Stimulated activated CD8-positive, alpha-beta memory T cell treated with anti-CD3 and anti-CD28 coated beads, Interleukin-2, amount 100 ng/mL, for 48 hours (primary cell): Measurements from ENCODE around the gene MAP3K13.

Source experiments
- DNase-seq, 2 donors: peaks; one replicate each; pipeline ENCODE4 v3.0.0-alpha.2; 2020; ENCODE audit warnings: low read depth in 2 of 2

MAP3K13 gene, protein sequence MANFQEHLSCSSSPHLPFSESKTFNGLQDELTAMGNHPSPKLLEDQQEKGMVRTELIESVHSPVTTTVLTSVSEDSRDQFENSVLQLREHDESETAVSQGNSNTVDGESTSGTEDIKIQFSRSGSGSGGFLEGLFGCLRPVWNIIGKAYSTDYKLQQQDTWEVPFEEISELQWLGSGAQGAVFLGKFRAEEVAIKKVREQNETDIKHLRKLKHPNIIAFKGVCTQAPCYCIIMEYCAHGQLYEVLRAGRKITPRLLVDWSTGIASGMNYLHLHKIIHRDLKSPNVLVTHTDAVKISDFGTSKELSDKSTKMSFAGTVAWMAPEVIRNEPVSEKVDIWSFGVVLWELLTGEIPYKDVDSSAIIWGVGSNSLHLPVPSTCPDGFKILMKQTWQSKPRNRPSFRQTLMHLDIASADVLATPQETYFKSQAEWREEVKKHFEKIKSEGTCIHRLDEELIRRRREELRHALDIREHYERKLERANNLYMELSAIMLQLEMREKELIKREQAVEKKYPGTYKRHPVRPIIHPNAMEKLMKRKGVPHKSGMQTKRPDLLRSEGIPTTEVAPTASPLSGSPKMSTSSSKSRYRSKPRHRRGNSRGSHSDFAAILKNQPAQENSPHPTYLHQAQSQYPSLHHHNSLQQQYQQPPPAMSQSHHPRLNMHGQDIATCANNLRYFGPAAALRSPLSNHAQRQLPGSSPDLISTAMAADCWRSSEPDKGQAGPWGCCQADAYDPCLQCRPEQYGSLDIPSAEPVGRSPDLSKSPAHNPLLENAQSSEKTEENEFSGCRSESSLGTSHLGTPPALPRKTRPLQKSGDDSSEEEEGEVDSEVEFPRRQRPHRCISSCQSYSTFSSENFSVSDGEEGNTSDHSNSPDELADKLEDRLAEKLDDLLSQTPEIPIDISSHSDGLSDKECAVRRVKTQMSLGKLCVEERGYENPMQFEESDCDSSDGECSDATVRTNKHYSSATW

DNA sequence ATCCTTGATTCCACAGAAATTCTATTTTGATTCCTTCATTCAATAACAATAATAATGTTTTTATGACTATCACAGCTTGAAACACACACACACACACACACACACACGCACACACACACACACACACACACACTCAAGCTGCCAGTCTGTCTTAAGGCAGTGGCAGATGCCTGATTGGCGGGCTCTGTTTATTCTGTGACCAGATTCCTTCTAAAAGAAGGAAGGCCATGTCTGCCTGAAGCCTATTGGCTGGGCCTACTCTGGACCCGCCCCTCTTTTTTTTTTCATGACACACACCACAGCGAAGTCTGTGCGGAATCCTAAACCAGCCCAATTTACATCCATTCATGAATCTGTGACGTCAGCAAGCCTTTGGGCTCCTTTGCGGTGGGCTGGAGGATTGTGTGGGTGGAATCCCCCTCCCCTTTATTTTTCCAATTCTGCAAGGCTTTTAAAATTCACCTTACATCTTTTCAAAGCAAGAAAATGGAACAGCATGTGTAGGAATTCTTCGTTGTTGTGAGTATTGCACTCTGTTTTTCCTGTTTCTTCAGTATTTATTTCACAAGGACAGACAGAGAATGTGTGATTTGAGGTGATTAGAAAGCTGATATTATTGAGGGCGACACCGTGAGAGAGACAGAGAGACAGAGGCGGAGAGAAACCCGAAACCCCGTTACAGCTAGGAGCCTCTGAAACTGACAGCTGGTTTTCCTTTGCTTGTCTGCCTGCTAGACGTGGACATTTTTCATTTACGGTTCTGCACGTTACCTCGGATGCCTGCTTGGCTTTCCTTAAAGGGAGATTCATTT is at the start of gene MAP3K13:
Gene MAP3K13 (plus strand): TSS at position 287 of the 812 bp plus-strand sequence. CDS start 65,446 bp downstream, outside the sequence.
- DNase-seq: peak; percentile 3 to 4

DNA sequence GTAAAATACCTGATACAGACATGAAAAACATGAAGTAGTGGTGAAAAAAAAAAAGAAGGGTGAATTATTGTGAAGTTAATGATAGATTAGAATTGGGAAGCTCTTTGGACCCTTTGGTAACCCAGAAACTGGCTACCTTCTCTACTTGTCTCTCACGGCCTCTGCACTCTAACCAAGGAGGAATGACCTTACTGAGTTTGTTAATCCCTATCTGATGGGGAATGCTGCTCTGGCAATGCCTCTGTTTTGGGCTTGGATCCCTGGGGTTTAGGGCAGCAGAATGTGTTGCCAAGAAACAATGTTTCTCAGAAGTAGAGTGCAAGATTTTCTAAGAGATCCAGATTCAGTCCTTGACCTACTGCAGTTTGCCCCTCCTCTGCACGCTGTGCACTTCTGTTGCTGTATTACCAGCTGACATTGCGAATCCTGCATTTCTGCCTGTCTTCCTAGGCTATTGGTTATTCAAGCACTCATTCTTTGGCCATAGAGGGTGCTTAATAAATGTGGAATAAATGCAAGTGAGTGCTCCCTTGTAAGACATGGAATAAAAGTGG is 49.2 kb upstream of the MAP3K13 start:
- no peak for DNase-seq

DNA sequence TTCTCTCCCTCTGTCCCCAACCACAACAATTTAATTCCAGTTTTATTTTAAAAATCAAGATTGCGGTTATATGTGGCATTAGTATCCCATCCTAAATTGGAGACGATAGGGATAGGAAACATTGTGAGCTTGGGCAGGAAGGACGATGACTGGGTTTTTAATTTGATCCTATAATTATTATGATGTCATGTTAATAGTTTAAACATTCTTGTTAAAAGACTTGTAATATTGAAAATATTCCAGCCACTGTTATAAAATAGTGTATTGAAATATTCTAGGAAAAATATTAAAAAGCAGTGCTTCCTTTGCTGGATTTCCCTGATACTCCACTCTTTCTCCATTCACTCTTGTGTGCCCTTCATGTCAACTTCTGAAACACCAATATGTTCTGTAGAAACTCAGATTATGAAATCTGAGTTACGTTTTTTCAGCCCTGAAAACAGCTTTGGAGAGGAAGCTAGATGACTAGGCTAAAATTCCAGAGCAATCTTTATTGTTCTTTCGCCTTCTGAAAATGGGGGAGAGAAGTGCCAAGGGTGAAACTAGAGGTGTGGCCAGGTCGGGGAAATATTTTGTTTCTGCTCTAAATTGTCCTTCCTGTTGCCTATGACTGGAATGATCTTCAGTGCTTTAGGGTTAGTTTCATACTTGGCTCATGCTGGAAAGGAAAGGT is 46.1 kb upstream of the MAP3K13 start:
- no peak for DNase-seq

DNA sequence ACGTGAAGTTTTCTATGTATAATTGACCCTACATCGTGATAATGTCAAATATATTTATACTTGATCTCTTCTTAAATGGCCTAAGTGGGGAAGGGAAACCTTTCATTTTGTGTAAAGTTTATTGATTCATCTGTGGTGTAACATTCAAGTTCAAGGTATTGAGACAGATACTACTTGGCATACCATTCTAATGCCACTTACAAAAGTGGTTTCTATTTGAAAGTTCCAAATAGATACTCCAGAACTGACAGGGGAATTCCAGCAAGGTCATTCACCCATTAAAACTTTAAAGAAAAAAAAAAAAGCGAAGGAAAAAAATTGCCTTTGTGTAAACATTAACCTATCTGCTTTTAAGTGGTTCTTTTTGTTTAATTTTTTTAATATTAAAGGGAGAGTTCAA is 45.3 kb upstream of the MAP3K13 start:
- no peak for DNase-seq

DNA sequence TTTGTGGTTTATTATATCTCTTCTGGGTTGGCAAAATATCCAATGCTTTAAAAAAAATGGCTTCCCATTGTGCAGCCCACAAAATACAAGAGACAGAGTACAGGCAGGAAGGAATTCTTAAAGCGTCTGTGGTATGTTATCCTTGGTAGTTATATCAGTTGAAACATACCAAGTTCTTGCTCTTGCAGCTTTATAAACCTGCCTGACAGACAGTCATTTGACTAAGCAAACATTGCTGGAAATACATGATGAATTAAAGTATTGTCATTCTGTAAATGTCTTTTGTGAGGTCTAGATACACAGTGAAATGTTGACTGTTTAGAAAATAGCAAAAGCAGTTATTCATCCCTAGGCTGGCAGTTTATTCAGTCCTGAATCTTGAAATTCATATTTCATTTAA is 44.8 kb upstream of the MAP3K13 start:
- DNase-seq: no peak

DNA sequence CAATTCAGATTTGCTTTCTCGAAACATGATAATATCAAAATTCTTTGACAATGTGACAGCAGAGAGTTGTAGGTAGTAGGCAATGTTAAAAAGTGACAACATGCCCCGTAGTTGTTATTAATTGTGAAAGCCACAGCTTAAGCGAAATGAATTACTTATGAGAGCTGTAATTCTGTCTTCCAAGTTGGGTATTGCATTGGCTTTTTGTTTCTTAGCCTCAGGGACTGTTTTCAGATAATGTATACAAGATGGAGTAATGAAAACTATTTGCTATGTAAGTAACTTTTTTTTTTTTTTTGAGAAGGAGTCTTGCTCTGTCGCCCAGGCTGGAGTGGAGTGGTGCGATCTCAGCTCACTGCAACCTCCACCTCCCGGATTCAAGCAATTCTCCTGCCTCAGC is 43.1 kb upstream of the MAP3K13 start:
- DNase-seq: no peak

DNA sequence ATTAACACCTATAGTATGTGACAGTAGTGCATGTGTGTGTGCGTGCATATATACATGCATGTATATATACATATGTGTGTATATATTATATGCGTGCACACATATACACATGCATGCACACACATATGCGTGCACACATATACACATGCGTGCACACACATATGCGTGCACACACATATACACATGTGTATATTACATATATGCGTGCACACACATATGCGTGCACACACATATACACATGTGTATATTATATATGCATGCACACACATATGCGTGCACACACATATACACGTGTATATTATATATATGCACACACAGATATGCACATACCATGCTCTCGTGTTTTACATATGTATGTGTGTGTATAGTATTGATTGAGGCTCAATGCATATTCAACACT is 42.0 kb upstream of the MAP3K13 start:
- DNase-seq: no peak

DNA sequence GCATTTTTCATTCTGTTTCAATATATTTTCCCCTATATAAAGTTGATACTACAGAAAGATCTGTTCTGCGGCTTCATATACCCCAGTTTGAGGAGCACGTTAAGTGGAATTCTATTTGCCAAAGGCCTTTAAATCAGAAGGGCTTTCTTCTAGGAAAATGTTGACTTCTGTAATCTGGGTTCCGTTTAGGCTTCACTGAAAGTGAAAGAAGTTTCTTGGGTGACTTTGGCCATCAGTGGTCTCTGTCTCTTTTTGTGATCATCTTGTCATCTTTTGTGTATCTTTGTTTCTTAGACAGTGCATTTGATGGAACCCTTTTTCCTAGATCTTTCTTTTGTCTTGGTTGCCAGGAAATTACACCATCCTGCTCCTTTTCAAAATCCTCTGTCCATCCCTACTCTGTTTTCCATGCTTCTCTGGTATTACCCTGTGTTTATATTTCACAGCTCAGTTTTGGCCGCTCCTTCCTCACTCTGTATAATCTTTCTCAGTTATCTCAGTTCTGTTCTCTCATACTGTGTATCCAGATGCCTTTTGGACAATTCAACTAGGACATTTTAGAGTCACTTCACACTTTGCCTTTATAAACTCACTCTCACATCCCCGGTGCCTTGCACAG is 40.7 kb upstream of the MAP3K13 start:
- DNase-seq: no peak

DNA sequence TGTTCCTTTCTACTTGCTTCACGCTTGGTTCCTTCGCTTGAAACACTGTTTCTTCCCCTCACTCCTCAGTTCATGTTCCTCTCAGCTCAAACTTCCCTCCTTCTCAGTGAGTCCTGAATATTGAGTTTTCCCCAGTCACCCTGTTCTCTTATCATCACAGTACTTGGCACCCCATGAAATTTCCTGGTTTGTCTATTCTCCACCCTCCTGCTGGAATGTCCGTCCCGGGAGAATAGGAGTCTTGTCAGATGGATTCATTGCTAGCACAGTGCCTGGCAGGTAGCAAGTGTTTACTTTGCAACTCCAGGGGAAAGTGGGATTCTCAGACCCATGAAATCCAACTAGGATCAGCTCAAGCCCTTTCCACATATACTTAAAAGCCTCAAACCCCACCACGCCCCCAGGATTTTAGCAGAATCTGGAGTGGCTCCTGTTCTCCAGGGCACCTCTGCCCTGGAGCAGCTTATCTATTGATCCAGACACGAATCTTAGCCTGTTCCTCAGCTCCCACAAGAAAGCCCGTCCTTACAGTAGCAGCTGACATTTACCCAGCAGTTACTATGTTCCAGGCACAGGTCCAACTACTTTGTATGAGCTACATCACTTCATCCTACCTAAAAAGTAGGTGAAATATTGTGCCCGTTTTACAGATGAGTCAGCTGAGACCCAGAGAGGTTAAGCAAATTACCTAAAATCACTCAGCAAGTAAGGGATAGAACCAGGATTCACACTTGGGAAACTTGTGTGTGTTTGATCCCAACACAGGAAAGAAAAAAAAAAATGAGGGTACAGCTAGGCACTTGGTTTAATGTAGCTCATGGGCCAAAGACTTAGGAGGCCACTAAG is 36.8 kb upstream of the MAP3K13 start:
- DNase-seq: no peak

DNA sequence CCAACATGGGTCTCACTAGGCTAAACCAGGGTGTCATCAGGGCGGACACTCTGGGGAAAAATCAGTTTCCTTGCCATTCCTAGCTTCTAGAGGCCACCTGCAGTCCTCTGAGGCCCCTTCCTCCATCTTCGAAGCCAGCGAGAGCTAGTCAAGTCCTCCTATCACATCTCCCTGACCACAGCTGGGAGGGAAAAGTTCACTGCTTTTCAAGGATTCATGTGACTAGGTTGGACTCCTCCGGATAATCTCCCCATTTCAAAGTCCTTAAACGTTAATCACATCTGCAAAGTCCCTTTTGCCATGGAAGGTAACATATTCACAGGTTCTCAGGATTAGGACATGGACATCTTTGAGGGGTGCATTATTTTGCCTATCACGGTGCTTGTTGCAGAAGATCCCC is 35.9 kb upstream of the MAP3K13 start:
- no peak for DNase-seq

DNA sequence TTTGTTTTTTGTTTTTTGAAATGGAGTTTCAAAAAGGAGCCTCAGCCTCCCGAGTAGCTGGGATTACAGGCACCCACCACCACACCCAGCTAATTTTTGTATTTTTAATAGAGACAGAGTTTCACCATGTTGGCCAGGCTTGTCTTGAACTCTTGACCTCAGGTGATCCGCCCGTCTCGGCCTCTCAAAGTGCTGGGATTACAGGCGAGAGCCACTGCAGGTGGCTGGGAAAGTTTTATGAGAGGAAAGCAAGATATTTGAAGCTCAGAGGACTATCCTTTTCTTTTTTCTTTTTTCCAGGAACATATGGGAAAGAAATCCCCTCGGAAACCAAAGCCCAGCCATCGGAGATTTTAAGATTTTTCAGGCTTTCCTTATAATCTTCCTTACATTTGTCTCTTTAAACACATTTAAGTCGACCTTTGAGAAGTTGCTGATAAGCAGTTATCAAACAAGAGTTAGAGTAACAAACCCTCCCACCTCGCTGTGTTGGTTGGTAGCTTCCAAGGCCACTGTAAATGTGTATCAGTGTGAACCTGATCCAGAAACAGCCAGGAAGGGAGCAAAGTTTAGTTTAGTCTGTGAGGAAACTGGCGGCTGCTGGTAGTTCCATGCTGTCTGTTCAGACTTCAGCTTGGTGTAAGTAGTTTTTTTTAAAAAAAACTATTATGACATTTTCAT is 34.5 kb upstream of the MAP3K13 start:
- DNase-seq: no peak

DNA sequence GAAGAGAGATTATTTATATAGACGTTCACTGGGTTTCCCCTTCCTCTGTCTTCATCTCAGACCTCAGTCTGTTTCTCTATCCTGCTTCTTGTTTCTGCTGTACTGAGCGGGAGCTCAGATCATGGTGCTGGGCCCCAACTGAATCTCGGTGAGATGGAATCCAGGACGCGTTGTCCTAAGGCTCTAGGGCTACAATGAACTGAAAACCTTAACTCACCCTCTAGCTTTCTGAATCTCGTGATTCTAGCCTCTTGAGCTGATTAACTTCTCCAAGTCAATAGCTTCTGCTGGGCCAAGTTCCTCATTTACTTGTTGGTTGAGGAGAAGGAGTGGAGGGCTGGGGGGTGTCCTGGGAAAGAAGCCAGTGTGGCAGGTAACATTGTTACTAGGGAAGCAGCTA is 32.7 kb upstream of the MAP3K13 start:
- no peak for DNase-seq

DNA sequence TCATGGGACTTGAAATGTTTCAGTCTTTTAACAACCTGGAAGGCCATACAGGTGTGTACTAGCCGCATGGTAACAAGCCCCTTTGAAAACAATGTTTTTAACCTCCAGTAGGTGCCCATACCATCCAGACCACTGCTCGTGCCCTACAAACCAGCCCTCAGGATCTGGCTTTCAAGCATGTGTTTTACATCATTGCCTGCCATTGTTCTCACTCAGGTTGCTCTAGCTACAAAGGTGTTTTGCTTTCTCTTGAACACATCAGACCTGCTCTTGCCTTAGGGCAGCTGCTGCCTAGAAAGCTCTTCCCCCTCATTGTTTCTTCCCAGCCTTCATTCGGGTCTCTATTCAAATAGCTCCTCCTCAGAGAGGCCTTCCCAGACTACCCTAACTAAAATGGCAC is 32.3 kb upstream of the MAP3K13 start:
- DNase-seq: no peak

DNA sequence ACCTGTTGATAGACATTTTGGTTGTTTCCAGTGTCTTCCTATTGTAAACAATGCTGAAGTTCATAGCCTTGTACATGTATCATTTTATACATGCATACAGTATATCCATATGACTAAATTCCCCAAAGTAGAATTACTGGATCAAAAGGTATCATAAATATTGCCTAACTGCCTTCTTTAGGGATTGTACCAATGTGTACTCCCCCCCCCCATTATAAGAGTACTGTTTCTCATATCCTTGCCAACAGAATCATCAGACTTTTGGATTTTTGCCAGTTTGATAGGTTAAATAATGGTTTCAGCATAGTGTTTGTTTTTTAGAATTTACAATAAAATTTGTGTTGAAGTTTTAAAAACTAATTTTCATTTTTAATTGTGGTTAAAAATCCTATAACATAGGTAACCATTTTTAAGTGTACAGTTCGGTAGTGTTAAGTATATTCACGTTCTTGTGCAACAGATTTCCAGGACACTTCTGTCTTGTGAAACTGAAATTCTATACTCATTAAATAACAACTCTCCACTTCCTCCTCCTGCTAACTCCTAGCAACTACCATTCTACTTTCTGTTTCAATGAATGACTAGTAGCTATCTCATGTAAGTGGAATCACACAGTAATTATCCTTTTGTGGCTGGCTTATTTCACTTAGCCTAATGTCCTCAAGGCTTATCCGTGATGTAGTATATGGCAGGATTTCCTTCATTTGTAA is 30.8 kb upstream of the MAP3K13 start:
- DNase-seq: no peak

DNA sequence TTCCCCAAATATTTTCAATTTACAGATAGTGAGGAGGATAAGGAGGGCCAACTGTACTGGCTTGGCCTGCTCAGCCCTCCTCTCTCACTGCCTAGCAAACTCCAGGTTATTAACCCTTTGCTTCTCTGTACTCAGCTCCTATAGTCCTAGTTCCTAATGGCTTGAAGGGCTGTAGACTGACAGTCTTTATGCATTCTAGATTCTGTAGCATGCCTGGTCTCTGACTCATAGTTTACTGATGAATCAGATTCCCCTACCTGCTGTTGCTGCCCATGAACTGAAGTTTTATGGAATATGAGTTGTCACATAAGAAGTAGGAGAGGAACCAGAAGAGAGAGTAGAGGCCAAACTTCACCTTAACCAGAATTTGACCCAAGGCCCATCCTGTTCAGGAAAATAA is 27.1 kb upstream of the MAP3K13 start:
- DNase-seq: no peak

DNA sequence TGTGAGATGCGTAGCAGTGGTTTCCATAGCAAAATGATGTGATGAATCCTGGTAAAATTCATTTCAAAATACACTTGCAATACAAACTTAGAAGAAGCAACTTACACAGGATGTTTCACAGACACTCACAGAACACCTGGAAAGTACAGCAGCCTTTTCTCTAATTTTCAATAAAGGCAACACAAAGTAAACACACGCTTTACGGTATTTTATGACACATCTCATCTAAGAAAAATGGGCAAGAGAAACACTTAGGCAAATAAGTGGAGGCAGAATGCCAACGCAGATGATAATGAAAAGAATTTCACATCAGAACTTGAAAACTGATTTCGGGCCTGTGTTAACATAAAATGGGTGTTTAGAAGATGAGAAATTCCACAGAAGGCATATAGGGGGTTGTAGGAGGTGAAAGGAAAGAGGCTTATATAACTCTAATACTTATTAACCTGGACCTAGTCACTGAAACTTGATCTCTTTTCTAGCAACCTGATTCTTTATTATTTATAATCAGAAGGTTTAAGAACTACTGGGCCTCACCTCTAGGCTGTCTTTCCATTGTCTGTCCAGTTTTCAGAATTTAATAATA is 25.6 kb upstream of the MAP3K13 start:
- DNase-seq: no peak

DNA sequence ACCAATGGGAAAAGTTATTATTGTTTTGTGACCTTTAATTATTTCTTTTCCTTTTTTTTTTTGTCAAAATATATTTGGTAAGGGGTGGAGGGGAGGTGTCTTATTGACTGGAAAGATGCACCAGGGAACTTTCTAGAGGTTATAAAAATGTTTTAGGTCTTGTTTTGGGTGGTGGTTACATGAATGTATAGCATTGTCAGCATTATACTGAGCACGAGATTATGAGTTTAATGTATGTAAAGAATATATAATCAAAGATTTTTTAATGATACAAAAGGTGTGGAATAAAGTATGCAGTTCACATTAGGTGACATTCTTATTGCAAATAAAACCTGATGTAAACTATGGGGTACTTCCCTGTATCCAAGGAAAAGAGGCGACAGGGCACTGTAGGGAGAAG is 23.0 kb upstream of the MAP3K13 start:
- DNase-seq: no peak

DNA sequence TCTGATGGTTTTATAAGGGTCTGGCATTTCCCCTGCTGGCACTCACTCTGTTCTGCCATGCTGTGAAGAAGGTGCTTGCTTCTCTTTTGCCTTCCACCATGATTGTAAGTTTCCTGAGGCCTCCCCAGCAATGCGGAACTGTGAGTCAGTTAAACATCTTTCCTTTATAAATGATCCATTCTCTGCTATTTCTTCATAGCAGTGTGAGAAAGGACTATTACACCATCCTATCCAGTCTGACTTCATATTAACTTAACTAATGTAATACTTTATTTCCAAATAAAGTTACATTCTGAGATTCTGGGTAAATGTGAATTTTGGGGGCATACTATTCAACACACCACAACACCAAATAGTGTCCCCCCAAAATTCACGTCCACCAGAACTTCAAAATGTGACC is 22.2 kb upstream of the MAP3K13 start:
- DNase-seq: no peak
